HG02938 (cell line): ENCODE data around the gene MYO1B.

Experiments
- ATAC-seq: cut with Tn5 transposase; IDR thresholded peaks from one replicate; pipeline ENCODE4 v1.9.1; 2021; ENCODE audit warnings: mild to moderate bottlenecking, moderate library complexity; ENCODE audit not compliant: unreplicated experiment

Gene MYO1B

DNA sequence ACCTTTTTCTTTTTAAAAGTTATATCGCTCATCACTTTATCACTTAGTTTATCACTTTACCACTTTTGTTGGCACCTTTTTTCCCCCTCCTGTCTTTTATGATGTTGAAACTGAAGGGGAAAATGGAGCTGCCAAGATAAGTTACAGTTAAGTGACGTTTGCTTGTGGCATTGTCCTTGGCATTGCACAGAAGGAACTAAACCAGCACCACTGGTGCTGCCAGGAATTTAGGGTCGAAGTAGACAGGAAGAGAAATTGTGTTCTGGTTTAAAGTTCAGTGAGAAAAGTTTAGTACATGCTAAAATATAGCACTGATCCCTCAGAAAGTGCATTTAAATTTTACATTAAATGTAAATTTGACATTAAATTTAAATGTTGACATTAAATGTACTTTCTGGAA is 49.9 kb downstream of the MYO1B start:
- no peak for ATAC-seq

- ATAC-seq: no peak
Observed at GRCh38 chr2:191296083-191297006, 51.1 kb downstream of the MYO1B start.

DNA sequence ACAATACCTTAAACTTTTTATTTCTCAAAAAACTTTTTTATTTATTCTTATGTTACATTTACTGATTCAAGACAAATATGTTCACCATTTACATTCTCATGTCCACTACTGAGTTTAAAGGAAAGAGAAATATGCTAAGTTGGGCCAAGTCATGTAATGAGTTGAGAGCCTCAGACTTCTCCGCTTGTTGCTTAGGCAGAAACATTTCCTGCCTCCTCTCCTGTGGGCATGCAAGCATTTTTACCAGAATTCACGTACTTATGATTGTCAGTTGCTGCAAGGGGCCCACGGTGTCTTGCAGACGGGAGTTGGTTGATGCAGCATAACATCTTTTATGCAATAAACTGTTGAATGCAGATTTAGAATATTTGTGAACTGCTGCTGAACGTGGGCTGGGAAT is 51.8 kb downstream of the MYO1B start:
- no peak for ATAC-seq

DNA sequence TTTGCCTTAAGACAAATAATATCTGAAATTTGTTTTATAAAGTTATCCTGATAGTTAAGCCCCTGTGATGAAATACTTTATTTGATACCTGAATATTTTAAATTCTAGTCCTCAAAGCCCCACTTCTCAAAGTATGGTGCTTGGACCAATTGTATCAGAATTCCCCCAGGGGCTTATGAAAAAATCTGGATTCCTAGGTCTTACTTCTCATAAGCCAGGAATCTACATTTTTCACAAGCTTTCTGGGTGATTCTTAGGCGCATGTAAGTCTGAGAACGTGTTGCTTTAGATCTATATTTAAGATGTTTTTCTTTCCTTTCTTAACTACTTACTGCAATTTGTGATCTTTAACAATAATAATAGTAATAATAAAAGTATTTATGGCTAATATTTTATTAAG is 53.1 kb downstream of the MYO1B start:
- no peak for ATAC-seq

GRCh38 chr2:191299010-191299409 is 53.8 kb downstream of the MYO1B start:
- ATAC-seq: no peak

GRCh38 chr2:191299866-191300265 is 54.7 kb downstream of the MYO1B start:
- no peak for ATAC-seq

- ATAC-seq: no peak
Observed at GRCh38 chr2:191301971-191302370, 56.8 kb downstream of the MYO1B start.

DNA sequence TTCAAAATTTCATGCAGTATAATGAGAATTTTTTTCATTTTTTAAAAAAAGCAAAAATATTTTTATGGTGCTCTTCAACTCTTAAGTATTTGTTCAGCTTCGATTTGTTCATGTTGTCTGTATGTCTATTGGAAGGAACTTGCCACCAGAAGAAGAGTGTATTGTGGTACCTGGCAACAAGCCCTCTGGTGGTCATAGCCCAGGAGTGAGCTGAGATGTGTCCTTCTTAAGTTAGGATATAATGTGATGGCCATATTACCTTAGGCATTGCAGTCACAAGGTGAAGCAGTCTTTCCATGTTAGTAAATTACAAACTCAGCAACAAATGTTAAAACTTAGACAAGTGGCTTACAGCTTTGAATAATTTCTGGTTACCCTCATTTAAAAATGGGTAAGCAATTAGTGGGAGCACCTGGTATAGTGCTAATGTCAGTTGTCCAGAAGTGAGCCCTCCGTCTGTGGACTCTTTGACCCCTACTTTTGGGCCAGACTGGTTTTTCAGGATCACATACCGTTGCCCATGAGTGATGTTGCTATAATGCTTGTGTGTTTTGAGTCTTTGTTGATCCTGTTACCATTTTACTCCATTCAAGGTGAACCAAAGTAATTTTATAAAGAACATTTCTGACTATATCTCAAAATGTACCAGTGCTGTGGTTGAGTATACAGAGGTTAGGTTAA is 57.4 kb downstream of the MYO1B start:
- ATAC-seq: peak; percentile 69

DNA sequence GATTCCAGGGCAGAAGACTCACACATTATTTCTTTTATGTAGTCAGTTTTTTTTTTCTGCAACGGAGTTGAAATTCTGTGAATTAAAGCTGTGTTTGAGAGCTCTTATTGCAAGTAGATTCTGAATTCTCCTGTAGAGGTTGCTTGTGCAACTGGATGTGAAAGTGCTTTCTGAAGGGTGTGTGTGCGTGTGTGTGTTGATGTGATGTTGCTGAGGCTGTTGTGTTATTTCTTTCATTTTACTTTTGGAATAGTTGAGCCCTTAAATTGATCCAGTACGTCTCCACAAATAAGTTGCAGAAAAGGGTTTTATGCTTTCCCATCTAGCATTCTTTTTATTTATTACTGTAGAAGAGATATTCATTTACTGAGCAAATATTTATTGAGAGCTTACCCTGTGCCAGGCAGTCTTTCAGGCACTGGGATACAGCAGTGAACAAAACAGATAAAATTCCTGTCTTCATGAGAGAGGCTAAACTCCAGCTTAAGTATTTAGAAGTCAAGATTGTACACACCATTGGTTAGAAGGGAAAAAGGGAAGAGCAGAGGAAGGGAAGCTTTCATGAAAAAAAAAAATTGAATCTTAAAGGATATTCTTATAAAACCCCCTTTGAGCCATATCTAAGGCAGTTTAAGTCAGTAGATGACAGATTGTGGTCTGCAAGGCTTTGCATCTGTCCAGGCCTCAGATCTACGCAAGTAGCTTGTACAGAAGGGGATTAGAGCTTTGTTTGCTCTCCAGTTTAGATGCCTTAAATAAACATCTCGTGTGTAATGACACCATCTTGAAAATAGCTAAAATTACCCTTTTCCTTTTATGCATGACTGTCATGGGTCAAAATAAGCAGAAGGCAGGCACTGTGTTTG is 58.2 kb downstream of the MYO1B start:
- no peak for ATAC-seq

GRCh38 chr2:191304939-191305875 is 60.0 kb downstream of the MYO1B start:
- ATAC-seq: no peak

GRCh38 chr2:191308026-191308425 is 62.8 kb downstream of the MYO1B start:
- ATAC-seq: no peak

GRCh38 chr2:191311156-191311555 is 66.0 kb downstream of the MYO1B start:
- no peak for ATAC-seq

DNA sequence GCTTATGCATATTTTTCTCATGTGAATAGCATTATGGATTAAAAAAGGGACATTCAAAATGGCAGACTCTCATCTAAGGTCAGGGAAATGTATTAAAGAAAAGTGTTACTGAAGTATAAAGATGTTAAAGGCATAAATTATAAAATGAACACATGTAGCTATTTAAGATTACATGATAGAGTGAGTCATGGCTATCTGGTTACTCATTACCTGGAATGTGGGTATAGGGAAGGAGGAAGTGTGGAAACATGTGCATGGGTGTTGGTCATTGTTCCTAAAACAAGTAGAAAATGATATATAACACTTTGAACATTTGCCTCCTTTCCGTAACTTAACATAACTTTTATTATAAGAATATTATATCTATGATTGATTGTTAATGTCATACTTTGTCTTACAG is 66.4 kb downstream of the MYO1B start:
- no peak for ATAC-seq

- no peak for ATAC-seq
Observed at GRCh38 chr2:191312163-191312562, 67.0 kb downstream of the MYO1B start.

DNA sequence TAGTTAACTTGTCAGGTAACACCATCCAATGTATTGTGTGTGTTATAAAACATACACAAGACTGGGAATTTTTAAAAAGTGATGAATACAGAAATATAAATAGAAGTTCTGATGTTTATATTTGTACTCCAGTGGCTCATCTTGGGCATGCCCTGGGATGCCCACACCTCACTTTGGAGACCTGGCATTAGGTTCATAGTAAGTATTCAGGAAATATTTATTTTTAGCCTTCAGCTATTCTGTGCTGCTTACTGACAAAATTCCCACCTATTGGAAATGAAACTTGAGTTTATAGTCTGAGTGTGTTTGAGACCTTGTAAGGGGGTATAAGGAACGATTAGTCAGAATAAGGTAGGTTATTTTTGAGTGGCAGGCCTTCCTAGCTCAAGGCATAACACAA is 67.5 kb downstream of the MYO1B start:
- no peak for ATAC-seq

DNA sequence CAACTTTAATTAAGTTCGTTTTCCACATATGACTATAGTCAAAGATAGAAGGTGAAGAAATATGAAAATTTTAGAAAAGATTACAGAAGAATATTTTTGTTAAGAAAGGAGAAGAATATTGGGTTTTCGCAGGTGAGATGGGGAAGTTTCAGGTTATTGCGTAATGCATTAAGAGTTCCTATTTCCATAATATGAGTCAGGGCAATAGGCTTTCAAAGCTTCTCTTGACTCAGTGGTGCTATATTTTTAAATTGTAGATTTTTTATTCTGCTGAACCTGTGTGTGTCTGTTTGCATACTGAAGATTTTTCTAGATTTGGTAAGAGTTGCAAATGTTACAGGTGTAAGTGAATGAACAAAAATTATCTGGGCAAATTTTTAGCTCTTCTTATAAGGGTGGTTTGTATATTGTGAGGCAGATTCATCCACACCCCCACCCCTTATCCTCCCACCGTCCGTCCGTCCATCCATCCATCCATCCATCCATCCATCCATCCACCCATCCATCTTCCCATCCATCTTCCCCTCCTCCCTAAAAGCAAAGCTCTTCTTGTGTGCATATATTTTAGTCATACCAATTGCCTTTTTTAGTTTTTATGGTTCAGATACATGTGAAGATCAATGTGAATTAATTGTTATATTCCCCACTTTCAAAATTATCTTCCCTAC is 69.6 kb downstream of the MYO1B start:
- ATAC-seq: no peak

DNA sequence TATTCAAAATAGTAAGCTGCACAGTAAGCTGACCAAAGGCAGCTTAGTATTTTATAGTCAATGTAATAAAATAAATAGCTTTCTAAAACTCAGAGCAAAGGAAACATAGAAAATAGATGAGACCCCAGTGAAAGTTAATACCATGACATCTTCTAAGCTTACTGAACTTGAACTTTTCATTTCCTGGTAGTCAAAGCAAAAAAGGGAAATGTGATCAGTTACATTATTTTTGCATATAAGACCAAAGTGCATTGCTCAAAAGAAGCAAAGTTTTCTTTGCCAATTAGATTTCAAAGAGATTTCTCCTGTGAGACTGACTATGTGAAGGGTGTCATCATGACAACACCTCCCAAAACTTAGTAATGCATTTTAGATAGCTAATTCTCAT is 70.2 kb downstream of the MYO1B start:
- ATAC-seq: no peak

GRCh38 chr2:191316246-191316994 is 71.2 kb downstream of the MYO1B start:
- ATAC-seq: no peak
